DOHH2 (cell line): ENCODE data around the gene HOXB6.

ENCODE experiments used
- H3F3A ChIP-seq: fragments of 200-600 bp; sonication (generic), shearing (Covaris generic); 2 replicates; pipeline ENCODE4 v1.6.0; 2016; ENCODE audit warnings: antibody characterized with exemption, mild to moderate bottlenecking; ENCODE audit not compliant: control insufficient read depth, insufficient read depth
- H3K27ac ChIP-seq: fragments of 200-600 bp; sonication (generic); 2 replicates; pipeline ENCODE4 v1.5.1; 2014; ENCODE audit warnings: low read depth, mild to moderate bottlenecking, low read length, moderate library complexity
- H3K27me3 ChIP-seq: fragments of 200-600 bp; sonication (generic); 2 replicates; pipeline ENCODE4 v1.6.1; 2014; ENCODE audit warnings: mild to moderate bottlenecking, low read length, mixed read lengths; ENCODE audit not compliant: control insufficient read depth
- H3K36me3 ChIP-seq: fragments of 200-600 bp; sonication (generic); 2 replicates; pipeline ENCODE4 v1.6.1; 2014; ENCODE audit warnings: mild to moderate bottlenecking, low read length, moderate library complexity, mixed read lengths; ENCODE audit not compliant: control insufficient read depth
- H3K4me1 ChIP-seq: fragments of 200-600 bp; sonication (generic); 2 replicates; pipeline ENCODE4 v1.6.1; 2014; ENCODE audit warnings: mild to moderate bottlenecking, low read length, mixed read lengths; ENCODE audit not compliant: control insufficient read depth
- H3K4me2 ChIP-seq: fragments of 200-600 bp; sonication (generic); 2 replicates; pipeline ENCODE4 v1.6.0; 2014; ENCODE audit warnings: mild to moderate bottlenecking, low read length, moderate library complexity
- H3K4me3 ChIP-seq: fragments of 200-600 bp; sonication (generic); 2 replicates; pipeline ENCODE4 v1.5.1; 2014; ENCODE audit warnings: mild to moderate bottlenecking, low read length, mixed read lengths
- H3K79me2 ChIP-seq: fragments of 200-600 bp; sonication (generic); 2 replicates; pipeline ENCODE4 v1.6.1; 2014; ENCODE audit warnings: mild to moderate bottlenecking, low read length, mixed read lengths; ENCODE audit not compliant: control insufficient read depth
- H3K9me2 ChIP-seq: fragments of 200-600 bp; sonication (generic); replicated peaks from 2 replicates; pipeline ENCODE4 v1.6.1; 2014; ENCODE audit warnings: mild to moderate bottlenecking, low read length, mixed read lengths; ENCODE audit not compliant: control insufficient read depth
- H3K9me3 ChIP-seq: fragments of 200-600 bp; sonication (generic); 2 replicates; pipeline ENCODE4 v1.6.1; 2014; ENCODE audit warnings: antibody characterized with exemption, low read length, mixed read lengths; ENCODE audit not compliant: control insufficient read depth, insufficient read depth
- H4K20me1 ChIP-seq: fragments of 200-600 bp; sonication (generic); 2 replicates; pipeline ENCODE4 v1.6.0; 2014; ENCODE audit warnings: low read depth, mild to moderate bottlenecking, antibody characterized with exemption, low read length, moderate library complexity; ENCODE audit not compliant: control insufficient read depth, insufficient read depth
- CTCF ChIP-seq: fragments of 200-600 bp; sonication (generic); IDR thresholded peaks from one replicate; pipeline ENCODE4 v1.5.1; 2014; ENCODE audit warnings: antibody characterized with exemption, mild to moderate bottlenecking, low read depth, low read length; ENCODE audit not compliant: poor library complexity, severe bottlenecking
- EZH2phosphoT487 ChIP-seq: fragments of 200-600 bp; sonication (generic); IDR thresholded peaks from 2 replicates; pipeline ENCODE4 v1.6.1; 2017; ENCODE audit warnings: borderline replicate concordance, mild to moderate bottlenecking, antibody characterized with exemption, low read length, moderate library complexity, mixed read lengths

Gene HOXB6

GRCh38 chr17:48553190-48553547 is 51.6 kb downstream of the HOXB6 start:
- H3K9me3 ChIP-seq, result no peaks in the 10 kb centered on the region
- no peak overlapping the region for H3K4me3 ChIP-seq
- H3K9me2 ChIP-seq, result no peaks in the 10 kb centered on the region
- no peaks in the 10 kb centered on the region for H3F3A ChIP-seq
- no peak overlapping the region for H3K27ac ChIP-seq
- H3K79me2 ChIP-seq, result no peaks in the 10 kb centered on the region
- H3K4me1 ChIP-seq, result no peaks in the 10 kb centered on the region
- H3K27me3 ChIP-seq, result peaks cover 3% of the 10 kb centered on the region; the same call in 1 of the 2 replicates
- H3K36me3 ChIP-seq, result no peaks in the 10 kb centered on the region
- TF ChIP-seq EZH2phosphoT487, result no peak
- TF ChIP-seq CTCF, result no peak
- no peaks in the 10 kb centered on the region for H4K20me1 ChIP-seq
- no peak overlapping the region for H3K4me2 ChIP-seq

GRCh38 chr17:48552466-48553189 is 52.2 kb downstream of the HOXB6 start:
- Histone ChIP-seq H3K9me2 (no peaks in the 10 kb centered on the region), H3K27ac (no peak overlapping the region), H3K4me3 (no peak overlapping the region), H3K9me3 (no peaks in the 10 kb centered on the region), H3F3A (no peaks in the 10 kb centered on the region), H3K4me2 (no peak overlapping the region), H3K79me2 (no peaks in the 10 kb centered on the region), H4K20me1 (no peaks in the 10 kb centered on the region), H3K36me3 (no peaks in the 10 kb centered on the region), H3K27me3 (peaks cover 3% of the 10 kb centered on the region), H3K4me1 (no peaks in the 10 kb centered on the region)
- no peak for TF ChIP-seq CTCF
- no peak for TF ChIP-seq EZH2phosphoT487

- no peaks in the 10 kb centered on the region for H3F3A ChIP-seq
- H4K20me1 ChIP-seq, result no peaks in the 10 kb centered on the region
- H3K4me3 ChIP-seq, result no peak overlapping the region
- TF ChIP-seq EZH2phosphoT487, result no peak
- no peak for TF ChIP-seq CTCF
- H3K27me3 ChIP-seq, result peaks cover 8% of the 10 kb centered on the region
- H3K9me2 ChIP-seq, result no peaks in the 10 kb centered on the region
- H3K4me2 ChIP-seq, result no peak overlapping the region
- H3K27ac ChIP-seq, result no peak overlapping the region
- H3K9me3 ChIP-seq, result no peaks in the 10 kb centered on the region
- no peaks in the 10 kb centered on the region for H3K4me1 ChIP-seq
- H3K36me3 ChIP-seq, result no peaks in the 10 kb centered on the region
- H3K79me2 ChIP-seq, result no peaks in the 10 kb centered on the region
Measured at GRCh38 chr17:48551596-48552465, 53.0 kb downstream of the HOXB6 start.
